GM12878 (cell line): ENCODE measurements around the gene CRYBA1. TPM values are rescaled to one million over a fixed set of nuclear protein-coding genes. Genes with fewer than 3 reads are reported as not detected.

ENCODE experiments used
- ATF3 ChIP-seq: IDR thresholded peaks from 2 replicates; pipeline ENCODE4 v1.6.1; 2011; ENCODE audit warnings: low read depth, mild to moderate bottlenecking, low read length, moderate library complexity, borderline replicate concordance; ENCODE audit errors: extremely low read depth
- CBX3 ChIP-seq: fragments of 200-600 bp; sonication (generic); IDR thresholded peaks from 2 replicates; pipeline ENCODE4 v1.6.1; 2016; ENCODE audit warnings: low read depth, borderline replicate concordance
- CTCF ChIP-seq, 3 experiments: IDR thresholded peaks in 2 of 3; conservative IDR thresholded peaks in 1 of 3; 2 replicates each; pipeline ENCODE4 v1.5.1; 2011; ENCODE audit warnings: low read depth in 3 of 3, low read length in 3 of 3, mild to moderate bottlenecking in 3 of 3, control low read depth in 2 of 3, moderate library complexity in 2 of 3, inconsistent platforms in 1 of 3, mixed read lengths in 1 of 3; ENCODE audit not compliant: control insufficient read depth in 2 of 3, insufficient read depth in 1 of 3; ENCODE audit errors: extremely low read depth in 1 of 3
- MLLT1 ChIP-seq: fragments of 450-650 bp; IDR thresholded peaks from 2 replicates; pipeline ENCODE4 v1.6.1; 2016; ENCODE audit warnings: mild to moderate bottlenecking
- SMARCA5 ChIP-seq: fragments of 450-650 bp; IDR thresholded peaks from 2 replicates; pipeline ENCODE4 v1.6.1; 2017; ENCODE audit warnings: mild to moderate bottlenecking
- SPI1 ChIP-seq: IDR thresholded peaks from 2 replicates; pipeline ENCODE4 v1.6.1; 2011; ENCODE audit warnings: low read depth, mild to moderate bottlenecking, low read length, moderate library complexity, borderline replicate concordance; ENCODE audit not compliant: insufficient read depth
- polyA plus RNA-seq, 11 experiments: library from polyadenylated mRNA; depleted of rRNA in 4 of 11; unstranded in 6 of 11; stranded (reverse) in 5 of 11; fragments of >200 nt; fragmentation: Nextera tagmentation in 4 of 11; fragmentation: Illumina TruSeq in 1 of 11; extraction: Ambion mirVana in 4 of 11; extraction: Trizol in 1 of 11; gene quantifications; 1 replicate in 1 of 11; 2 replicates in 10 of 11; pipeline versions ENCODE4 v1.2.1 to v1.2.3, GENCODE V29; 2011 to 2016; ENCODE audit warnings: inconsistent platforms in 2 of 11, missing spikeins in 2 of 11, low read depth in 1 of 11
- total RNA-seq, 4 experiments: library from RNA; depleted of rRNA in 3 of 4; stranded (reverse); fragments of >200 nt in 3 of 4; fragmentation: Illumina TruSeq in 1 of 4; extraction: Trizol in 1 of 4; gene quantifications; 2 replicates each; pipeline versions ENCODE4 v1.2.1 to v1.2.3, GENCODE V29; 2013 to 2021

CRYBA1 gene
- total and polyA plus RNA-seq, 10 of the 15 experiments (the other 5 are each of a cell fraction or from before 2014, with no cell fraction given): not detected

GRCh38 chr17:29291163-29291752, 44.6 kb downstream of the CRYBA1 start (continued):
- no peak for TF ChIP-seq CBX3
- 0 out of 2 replicates have a peak, but pooled peaks have one; percentile 5 for TF ChIP-seq MLLT1
- TF ChIP-seq SPI1: peak; percentile 3; the same call in 1 of the 2 replicates
- no peak for TF ChIP-seq SMARCA5
- TF ChIP-seq CTCF (IDR thresholded peaks at IDR 0.05 in 2 of 3, conservative IDR thresholded peaks at IDR 0.05 in 1 of 3; ENCODE audit: control insufficient read depth in 2 of 3, extremely low read depth in 1 of 3, insufficient read depth in 1 of 3, low read depth in 3 of 3, low read length in 3 of 3): peak; percentile 54 to 62 (median 62)
- TF ChIP-seq ATF3: no peak
